ENCODE results near the gene PHF2. TPM values are rescaled to one million over a fixed set of nuclear protein-coding genes. Genes with fewer than 3 reads are reported as not detected.

Gene PHF2
- total and polyA plus RNA-seq, 2 of the 8 experiments (the other 6 are each of a cell fraction or from before 2014, with no cell fraction given) = 3.4 to 9.4 TPM

DNA sequence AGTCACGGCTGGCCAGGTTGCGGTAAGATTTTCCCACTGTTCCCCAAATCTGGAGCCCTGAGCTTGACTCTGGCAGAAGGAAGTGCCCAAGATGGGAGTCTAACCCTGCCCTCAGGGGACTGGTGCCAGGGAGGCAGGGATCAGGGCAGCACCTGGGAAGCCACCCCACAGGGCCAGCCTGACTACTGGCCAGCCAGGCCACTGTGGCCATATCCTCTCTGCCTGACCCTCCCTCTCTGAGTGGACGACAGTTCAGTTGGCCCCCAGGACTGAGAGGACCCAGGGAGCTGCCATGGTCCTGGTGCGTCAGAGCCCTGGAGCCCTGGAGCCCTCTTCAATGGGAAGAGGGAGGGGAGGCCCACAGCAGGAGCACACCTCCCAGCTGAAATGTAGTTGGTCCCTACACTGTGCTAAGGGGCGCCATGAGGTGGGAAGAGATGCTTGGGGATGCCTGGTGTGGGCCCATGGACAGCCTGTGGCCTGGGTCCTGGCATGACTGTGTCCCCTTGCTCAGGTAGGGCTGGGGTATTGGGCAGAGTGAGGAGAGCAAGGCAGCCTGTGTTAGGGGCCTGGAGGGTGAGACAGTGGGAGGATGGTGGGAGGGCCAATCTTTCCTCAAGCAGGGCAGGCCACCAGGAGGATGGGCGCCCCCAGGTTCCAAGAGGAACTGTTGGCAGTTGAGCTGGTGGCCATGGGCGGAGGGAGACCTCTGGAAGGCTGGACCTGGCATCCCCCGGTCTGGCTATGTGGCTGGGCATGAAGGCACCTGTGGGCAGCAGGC is 81.1 kb downstream of the PHF2 start:
- ChIA-PET CTCF (ENCODE audit: partially characterized antibody) (interaction anchor here (1.1 to 1.3 kb wide), 2 partner anchors 9 to 11 kb away, joined by 3 to 4 read pairs; no protein-coding TSS in a partner anchor), POLR2A (ENCODE audit: partially characterized antibody) (no interaction called here)
- H3K36me3 ChIP-seq (ENCODE audit: control insufficient read depth in 2 of 4, insufficient read depth in 4 of 4, low read length in 3 of 4) = no peaks in the 10 kb centered on the region
- no peak overlapping the region for H3K14ac ChIP-seq (ENCODE audit: insufficient read length)
- no peaks in the 10 kb centered on the region for H3K4me1 ChIP-seq (replicated peaks in 1 of 4; ENCODE audit: control insufficient read depth in 3 of 4, insufficient read depth in 4 of 4, low read length in 3 of 4)
- no peaks in the 10 kb centered on the region for H3K9me3 ChIP-seq (ENCODE audit: insufficient read depth in 2 of 2, low read depth in 1 of 2, low read length in 1 of 2)
- H3K79me2 ChIP-seq (ENCODE audit: control insufficient read depth in 1 of 2, insufficient read depth in 2 of 2, low read length in 2 of 2) = no peaks in the 10 kb centered on the region
- no peak for FAIRE-seq
- no peak overlapping the region for H3K27ac ChIP-seq (ENCODE audit: low read depth, low read length)
- H2BK20ac ChIP-seq (ENCODE audit: low read length) = no peak overlapping the region
- H2BK12ac ChIP-seq (ENCODE audit: low read depth, low read length) = no peak overlapping the region
- no peak overlapping the region for H3K9ac ChIP-seq (replicated peaks in 1 of 4; ENCODE audit: extremely low read depth in 1 of 4, low read depth in 3 of 4, low read length in 3 of 4)
- no peak overlapping the region for H3K23ac ChIP-seq (ENCODE audit: insufficient read length)
- no peak for DNase-seq (ENCODE audit: low read depth in 1 of 2, low spot score in 2 of 2)
- no peak overlapping the region for H3K4me2 ChIP-seq (ENCODE audit: insufficient read depth in 1 of 2, low read depth in 2 of 2, low read length in 2 of 2)
- H4K5ac ChIP-seq (ENCODE audit: insufficient read length, low read depth, low read length) = no peak overlapping the region
- peak overlapping the region; percentile 29; the same call in 1 of the 2 replicates for H4K8ac ChIP-seq (ENCODE audit: extremely low read depth, insufficient read depth, low read length)
- WGBS, 2 experiments (ENCODE audit: extremely low coverage in 1 of 2, insufficient coverage in 1 of 2, insufficient read length in 1 of 2, insufficient replicate concordance in 2 of 2, low coverage in 1 of 2, low lambda C conversion rate in 2 of 2, missing lambda C conversion rate in 1 of 2) = 86% methylated on average over 5 of the region's 8 CpGs; no CpG with 5 or more reads in 1 of the 2 experiments
- H2AK5ac ChIP-seq (ENCODE audit: low read depth, low read length) = no peak overlapping the region
- no peaks in the 10 kb centered on the region for H3K79me1 ChIP-seq (ENCODE audit: low read depth, low read length)
- no peak overlapping the region for H4K91ac ChIP-seq (replicated peaks; ENCODE audit: insufficient read length, low read length)
- H2BK15ac ChIP-seq (ENCODE audit: low read length) = no peak overlapping the region
- H3K27me3 ChIP-seq (replicated peaks in 1 of 4; ENCODE audit: control insufficient read depth in 3 of 4, extremely low read depth in 1 of 4, insufficient read depth in 3 of 4, low read length in 3 of 4) = no peaks in the 10 kb centered on the region
- no peak overlapping the region for H2BK5ac ChIP-seq (ENCODE audit: low read depth, low read length)
- no peak overlapping the region for H3K56ac ChIP-seq (replicated peaks; ENCODE audit: insufficient read length, low read depth, low read length)
- no peak overlapping the region for H2AFZ ChIP-seq (ENCODE audit: low read length)
- H3K4ac ChIP-seq (replicated peaks; ENCODE audit: insufficient read length, low read depth, low read length) = no peak overlapping the region
- no peak overlapping the region for H2BK120ac ChIP-seq (replicated peaks; ENCODE audit: low read depth, low read length)
- H3K4me3 ChIP-seq (ENCODE audit: extremely low read depth in 1 of 4, insufficient read depth in 2 of 4, low read depth in 3 of 4, low read length in 4 of 4) = no peak overlapping the region
- H3K18ac ChIP-seq (ENCODE audit: extremely low read depth, low read length) = no peak overlapping the region
- H3K23me2 ChIP-seq (ENCODE audit: low read depth, low read length) = peaks cover 12% of the 10 kb centered on the region; the same call in 1 of the 2 replicates
- peaks cover 0 to 9% of the 10 kb centered on the region in 2 experiments for H4K20me1 ChIP-seq (replicated peaks in 1 of 2; ENCODE audit: control insufficient read depth in 1 of 2, insufficient read depth in 2 of 2, low read length in 2 of 2)
- TF ChIP-seq CTBP2 (IDR thresholded peaks at IDR 0.05; ENCODE audit: borderline replicate concordance, insufficient read depth, insufficient read length, low read length) (no peak), CREB1 (IDR thresholded peaks at IDR 0.05) (no peak), PHF8 (conservative IDR thresholded peaks at IDR 0.05; ENCODE audit: low read depth, low read length) (no peak), RAD21 (IDR thresholded peaks at IDR 0.05 in 1 of 2, conservative IDR thresholded peaks at IDR 0.05 in 1 of 2; ENCODE audit: low read depth in 2 of 2, low read length in 2 of 2) (no peak), GTF2F1 (IDR thresholded peaks at IDR 0.05; ENCODE audit: borderline replicate concordance, low read depth, low read length) (no peak), SAP30 (IDR thresholded peaks at IDR 0.05; ENCODE audit: insufficient read depth, insufficient replicate concordance, low read length) (no peak), KDM1A (IDR thresholded peaks at IDR 0.05; ENCODE audit: borderline replicate concordance, low read length) (no peak), HDAC2 (IDR thresholded peaks at IDR 0.05; ENCODE audit: borderline replicate concordance in 1 of 2, low read depth in 2 of 2, low read length in 2 of 2) (no peak), KDM5A (IDR thresholded peaks at IDR 0.05; ENCODE audit: low read length) (no peak), ZNF274 (IDR thresholded peaks at IDR 0.05; ENCODE audit: borderline replicate concordance, extremely low read depth, low read length) (no peak), SP4 (IDR thresholded peaks at IDR 0.05; ENCODE audit: low read length) (no peak), EGR1 (IDR thresholded peaks at IDR 0.05; ENCODE audit: borderline replicate concordance, low read depth, low read length) (no peak)

Measured in H1 (cell line).